Stomach smooth muscle (tissue), 2 donors: ENCODE results near the gene ABCC3.

Experiments
- H3K27ac ChIP-seq: one replicate; pipeline ENCODE4 v1.7.0; 2013; ENCODE audit warnings: mild to moderate bottlenecking, low read length, inconsistent platforms
- H3K27me3 ChIP-seq, 2 donors: one replicate each; pipeline ENCODE4 v1.7.0; 2013; ENCODE audit warnings: low read length in 2 of 2; ENCODE audit not compliant: insufficient read depth in 2 of 2, control insufficient read depth in 1 of 2
- H3K36me3 ChIP-seq, 2 donors: one replicate each; pipeline ENCODE4 v1.7.0; 2013; ENCODE audit warnings: low read length in 2 of 2; ENCODE audit not compliant: control insufficient read depth in 2 of 2, insufficient read depth in 2 of 2
- H3K4me1 ChIP-seq: one replicate; pipeline ENCODE4 v1.7.0; 2013; ENCODE audit warnings: low read length; ENCODE audit not compliant: control insufficient read depth, insufficient read depth
- H3K4me3 ChIP-seq, 2 donors: one replicate each; pipeline ENCODE4 v1.7.0; 2013; ENCODE audit warnings: low read length in 2 of 2
- H3K9ac ChIP-seq, 2 donors: one replicate each; pipeline ENCODE4 v1.7.0; 2013; ENCODE audit warnings: low read length in 2 of 2, mild to moderate bottlenecking in 1 of 2
- H3K9me3 ChIP-seq, 2 donors: one replicate each; pipeline ENCODE4 v1.7.0; 2013; ENCODE audit warnings: low read length in 2 of 2; ENCODE audit not compliant: control insufficient read depth in 2 of 2
- donor health status: healthy.
- donor health status: Pancreatic carcinoma.

Gene ABCC3

GRCh38 chr17:50687200-50688066, 52.8 kb downstream of the ABCC3 start:
- peak overlapping the region; percentile 94 for H3K27ac ChIP-seq

GRCh38 chr17:50688245-50688644, 53.6 kb downstream of the ABCC3 start:
- Histone ChIP-seq H3K9ac (no peak overlapping the region), H3K27ac (no peak overlapping the region), H3K27me3 (no peaks in the 10 kb centered on the region), H3K36me3 (peaks cover 0 to under 1% of the 10 kb centered on the region in 2 donors), H3K9me3 (no peaks in the 10 kb centered on the region), H3K4me1 (peaks cover 68% of the 10 kb centered on the region), H3K4me3 (no peak overlapping the region)

More at GRCh38 chr17:50687200-50688066, 52.8 kb downstream of the ABCC3 start:
- Histone ChIP-seq H3K9ac (peak overlapping the region; percentile 5 to 55), H3K36me3 (no peaks in the 10 kb centered on the region), H3K4me1 (peaks cover 61% of the 10 kb centered on the region), H3K4me3 (peak overlapping the region; percentile 8 to 49), H3K27me3 (no peaks in the 10 kb centered on the region), H3K9me3 (no peaks in the 10 kb centered on the region)

GRCh38 chr17:50689251-50689650, 54.6 kb downstream of the ABCC3 start:
- Histone ChIP-seq H3K27ac (peak overlapping the region; percentile 49), H3K4me3 (no peak overlapping the region), H3K9me3 (no peaks in the 10 kb centered on the region), H3K36me3 (peaks cover 0 to 2% of the 10 kb centered on the region in 2 donors), H3K4me1 (peaks cover 72% of the 10 kb centered on the region), H3K27me3 (no peaks in the 10 kb centered on the region), H3K9ac (no peak overlapping the region)

GRCh38 chr17:50689956-50690886, 55.5 kb downstream of the ABCC3 start:
- H3K9ac ChIP-seq: no peak overlapping the region
- no peaks in the 10 kb centered on the region for H3K27me3 ChIP-seq
- H3K9me3 ChIP-seq: no peaks in the 10 kb centered on the region
- peaks cover 74% of the 10 kb centered on the region for H3K4me1 ChIP-seq
- peak overlapping the region; percentile 75 for H3K27ac ChIP-seq
- H3K4me3 ChIP-seq: no peak overlapping the region
- H3K36me3 ChIP-seq: peaks cover 0 to 2% of the 10 kb centered on the region in 2 donors

GRCh38 chr17:50690887-50691549, 56.3 kb downstream of the ABCC3 start:
- Histone ChIP-seq H3K4me3 (peak overlapping the region in 1 of 2 donors; percentile 29), H3K9me3 (no peaks in the 10 kb centered on the region), H3K27ac (peak overlapping the region; percentile 75), H3K4me1 (peaks cover 74% of the 10 kb centered on the region), H3K36me3 (peaks cover 8% of the 10 kb centered on the region in 2 donors), H3K9ac (no peak overlapping the region), H3K27me3 (no peaks in the 10 kb centered on the region)

- Histone ChIP-seq H3K27me3 (no peaks in the 10 kb centered on the region), H3K4me3 (no peak overlapping the region), H3K9me3 (no peaks in the 10 kb centered on the region), H3K36me3 (peaks cover 15% of the 10 kb centered on the region in 2 donors), H3K4me1 (peaks cover 66% of the 10 kb centered on the region), H3K27ac (peak overlapping the region; percentile 75), H3K9ac (peak overlapping the region; percentile 22 to 30)
These were observed 57.1 kb downstream of the ABCC3 start for GRCh38 chr17:50691550-50692447.

GRCh38 chr17:50692448-50693035, 57.9 kb downstream of the ABCC3 start:
- peak overlapping the region; percentile 22 to 42 for H3K9ac ChIP-seq
- peak overlapping the region in 1 of 2 donors; percentile 3 for H3K4me3 ChIP-seq
- H3K36me3 ChIP-seq: peaks cover 21 to 23% of the 10 kb centered on the region in 2 donors
- peaks cover 59% of the 10 kb centered on the region for H3K4me1 ChIP-seq
- H3K27ac ChIP-seq: peak overlapping the region; percentile 75
- H3K9me3 ChIP-seq: no peaks in the 10 kb centered on the region
- H3K27me3 ChIP-seq: no peaks in the 10 kb centered on the region

- Histone ChIP-seq H3K4me3 (peak overlapping the region in 1 of 2 donors; percentile 3), H3K27me3 (no peaks in the 10 kb centered on the region), H3K9me3 (no peaks in the 10 kb centered on the region), H3K4me1 (peaks cover 55% of the 10 kb centered on the region), H3K9ac (peak overlapping the region; percentile 22 to 47), H3K27ac (peak overlapping the region; percentile 75), H3K36me3 (peaks cover 25 to 26% of the 10 kb centered on the region in 2 donors)
These were observed 58.5 kb downstream of the ABCC3 start for GRCh38 chr17:50693036-50693682.

GRCh38 chr17:50696365-50696879, 61.7 kb downstream of the ABCC3 start:
- H3K36me3 ChIP-seq: peaks cover 36 to 37% of the 10 kb centered on the region in 2 donors
- peaks cover 26% of the 10 kb centered on the region for H3K4me1 ChIP-seq
- no peaks in the 10 kb centered on the region for H3K27me3 ChIP-seq
- H3K4me3 ChIP-seq: no peak overlapping the region
- H3K27ac ChIP-seq: no peak overlapping the region
- no peak overlapping the region for H3K9ac ChIP-seq
- H3K9me3 ChIP-seq: no peaks in the 10 kb centered on the region
